ENCODE data around the gene NTRK3. TPM values are rescaled to one million over a fixed set of nuclear protein-coding genes. Genes with fewer than 3 reads are reported as not detected.

The NTRK3 gene
- total RNA-seq, 1 experiment from 2014 or later: not detected

DNA sequence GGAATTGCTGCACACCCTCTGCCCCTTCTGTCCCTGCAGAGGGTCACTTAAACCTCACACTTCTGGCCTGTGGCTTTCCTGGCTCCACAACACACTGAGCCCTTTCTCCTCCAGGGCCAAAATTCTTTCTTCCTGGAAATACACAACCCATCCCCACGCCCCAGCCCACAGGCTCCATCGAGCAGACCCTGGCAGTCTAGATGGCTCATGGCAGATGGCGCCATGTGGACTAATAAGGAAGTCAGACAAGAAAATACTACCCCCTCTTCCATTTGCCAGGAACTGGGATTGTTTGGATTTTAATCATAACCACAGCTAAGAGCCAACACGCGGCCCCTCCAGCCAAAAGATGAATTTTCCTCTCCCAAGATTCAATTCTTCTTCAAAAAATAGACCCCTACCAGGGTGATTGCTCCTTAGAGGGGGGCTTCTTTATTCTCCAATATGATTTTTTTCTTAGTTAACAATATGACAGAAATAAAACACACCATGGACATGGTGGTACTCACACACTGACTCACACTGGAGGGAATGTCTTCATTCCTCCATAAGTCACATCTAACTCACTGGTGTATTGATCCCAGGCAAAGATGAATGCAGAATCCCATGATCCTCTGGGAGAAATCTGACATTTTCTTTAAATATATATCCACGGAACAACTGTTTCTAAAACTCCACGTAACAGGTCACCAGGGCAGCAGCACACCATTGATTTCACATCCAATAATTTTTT, 111.5 kb downstream of the NTRK3 start:
- no peaks in the 10 kb centered on the region for H3K36me3 ChIP-seq (ENCODE audit: control insufficient read depth, insufficient read depth, low read length)
- Mint-ChIP-seq H3K4me1 (ENCODE audit: low read depth, unreplicated experiment) (no peaks in the 10 kb centered on the region), H3K9me3 (ENCODE audit: unreplicated experiment) (peaks cover 9% of the 10 kb centered on the region), H3K36me3 (ENCODE audit: insufficient read depth, unreplicated experiment) (no peaks in the 10 kb centered on the region), H3K4me3 (ENCODE audit: unreplicated experiment) (no peak overlapping the region), H3K27me3 (ENCODE audit: insufficient read depth, unreplicated experiment) (peaks cover 8% of the 10 kb centered on the region), H3K27ac (ENCODE audit: unreplicated experiment) (no peak overlapping the region)
- ChIA-PET POLR2A (no interaction called here), CTCF (no interaction called here)
- intact Hi-C loops (cut with micrococcal nuclease; ENCODE audit: unreplicated experiment): no loop called here
- H3K4me3 ChIP-seq (ENCODE audit: low read depth, low read length): no peak overlapping the region
- no peaks in the 10 kb centered on the region for H3K9me3 ChIP-seq
- no TSS peak for BruUV-seq (replicated peaks)
- TF ChIP-seq, protein P1, sequence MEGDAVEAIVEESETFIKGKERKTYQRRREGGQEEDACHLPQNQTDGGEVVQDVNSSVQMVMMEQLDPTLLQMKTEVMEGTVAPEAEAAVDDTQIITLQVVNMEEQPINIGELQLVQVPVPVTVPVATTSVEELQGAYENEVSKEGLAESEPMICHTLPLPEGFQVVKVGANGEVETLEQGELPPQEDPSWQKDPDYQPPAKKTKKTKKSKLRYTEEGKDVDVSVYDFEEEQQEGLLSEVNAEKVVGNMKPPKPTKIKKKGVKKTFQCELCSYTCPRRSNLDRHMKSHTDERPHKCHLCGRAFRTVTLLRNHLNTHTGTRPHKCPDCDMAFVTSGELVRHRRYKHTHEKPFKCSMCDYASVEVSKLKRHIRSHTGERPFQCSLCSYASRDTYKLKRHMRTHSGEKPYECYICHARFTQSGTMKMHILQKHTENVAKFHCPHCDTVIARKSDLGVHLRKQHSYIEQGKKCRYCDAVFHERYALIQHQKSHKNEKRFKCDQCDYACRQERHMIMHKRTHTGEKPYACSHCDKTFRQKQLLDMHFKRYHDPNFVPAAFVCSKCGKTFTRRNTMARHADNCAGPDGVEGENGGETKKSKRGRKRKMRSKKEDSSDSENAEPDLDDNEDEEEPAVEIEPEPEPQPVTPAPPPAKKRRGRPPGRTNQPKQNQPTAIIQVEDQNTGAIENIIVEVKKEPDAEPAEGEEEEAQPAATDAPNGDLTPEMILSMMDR (IDR thresholded peaks at IDR 0.05; ENCODE audit: insufficient read depth in 1 of 2, low read depth in 1 of 2, low read length in 1 of 2, severe bottlenecking in 1 of 2, unreplicated experiment in 1 of 2): no peak
- no peak for DNase-seq
- H3K27me3 ChIP-seq (replicated peaks; ENCODE audit: control insufficient read depth, insufficient read depth, low read length): no peaks in the 10 kb centered on the region
- H3K4me1 ChIP-seq: no peaks in the 10 kb centered on the region

DNA sequence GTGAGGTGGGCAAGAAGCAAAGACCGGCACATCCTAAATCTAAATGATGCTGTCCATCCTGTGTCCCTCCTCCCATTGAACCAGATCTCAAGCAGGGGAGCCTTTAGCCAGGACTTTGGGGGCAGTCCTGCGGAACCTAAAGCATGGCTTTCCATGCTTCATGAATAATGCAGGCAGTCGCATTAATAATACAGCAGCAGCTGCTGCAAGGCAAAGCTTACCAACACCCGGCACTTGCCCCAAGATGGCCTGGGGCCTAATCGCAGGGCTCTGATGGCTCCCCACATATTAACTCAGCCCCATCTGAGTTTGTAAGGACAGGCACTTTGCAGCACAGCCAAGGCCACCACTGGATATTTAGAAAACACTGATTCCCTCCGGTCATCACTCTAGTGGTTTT, 114.4 kb downstream of the NTRK3 start:
- no peak overlapping the region for H3K4me3 ChIP-seq (ENCODE audit: low read depth, low read length)
- no peaks in the 10 kb centered on the region for H3K36me3 ChIP-seq (ENCODE audit: control insufficient read depth, insufficient read depth, low read length)
- H3K9me3 ChIP-seq: no peaks in the 10 kb centered on the region
- no peaks in the 10 kb centered on the region for H3K27me3 ChIP-seq (replicated peaks; ENCODE audit: control insufficient read depth, insufficient read depth, low read length)
- TF ChIP-seq, protein P1 (IDR thresholded peaks at IDR 0.05; ENCODE audit: insufficient read depth in 1 of 2, low read depth in 1 of 2, low read length in 1 of 2, severe bottlenecking in 1 of 2, unreplicated experiment in 1 of 2): no peak
- H3K4me1 ChIP-seq: no peaks in the 10 kb centered on the region
- Mint-ChIP-seq H3K36me3 (ENCODE audit: insufficient read depth, unreplicated experiment) (no peaks in the 10 kb centered on the region), H3K27ac (ENCODE audit: unreplicated experiment) (no peak overlapping the region), H3K4me3 (ENCODE audit: unreplicated experiment) (no peak overlapping the region), H3K27me3 (ENCODE audit: insufficient read depth, unreplicated experiment) (peaks cover 6% of the 10 kb centered on the region), H3K4me1 (ENCODE audit: low read depth, unreplicated experiment) (no peaks in the 10 kb centered on the region), H3K9me3 (ENCODE audit: unreplicated experiment) (peaks cover 2% of the 10 kb centered on the region)
- intact Hi-C loops (cut with micrococcal nuclease; ENCODE audit: unreplicated experiment): no loop called here
- DNase-seq: no peak
- ChIA-PET POLR2A (no interaction called here), CTCF (no interaction called here)
- BruUV-seq (replicated peaks): no TSS peak

DNA sequence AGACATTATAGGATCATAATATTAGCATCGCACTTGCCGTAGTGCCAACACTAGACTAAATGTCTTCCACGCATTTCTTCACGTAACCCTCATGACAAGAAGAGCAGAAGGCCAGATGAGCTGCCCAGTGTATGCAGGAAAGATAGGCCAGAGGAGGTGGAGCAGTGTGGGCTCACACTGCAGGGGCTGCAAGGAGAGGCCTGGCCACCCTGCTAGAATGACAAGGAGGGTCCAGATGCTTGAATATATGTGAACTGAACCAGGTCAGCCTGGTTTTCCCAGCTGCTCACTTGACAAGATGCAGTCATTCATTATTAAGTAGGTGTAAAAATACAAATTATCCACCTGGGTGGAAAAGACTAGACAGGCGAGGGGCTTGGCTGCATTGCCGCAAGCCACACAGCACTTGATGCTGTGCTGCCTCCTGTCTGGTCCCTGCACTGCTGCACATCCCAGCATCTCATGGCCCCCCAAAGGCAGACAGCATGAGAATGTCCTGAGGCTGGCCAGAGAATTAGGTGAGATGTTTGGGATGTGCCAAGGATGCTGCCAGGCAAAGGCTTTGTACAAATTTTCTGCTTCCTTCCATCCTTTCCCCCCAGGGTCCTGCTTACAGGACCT, 115.2 kb downstream of the NTRK3 start:
- H3K9me3 ChIP-seq: no peaks in the 10 kb centered on the region
- no peaks in the 10 kb centered on the region for H3K4me1 Mint-ChIP-seq (ENCODE audit: low read depth, unreplicated experiment)
- POLR2A ChIA-PET: no interaction called here

More for the DNA sequence above, 115.2 kb downstream of the NTRK3 start:
- H3K4me3 ChIP-seq (ENCODE audit: low read depth, low read length): no peak overlapping the region
- H3K27me3 Mint-ChIP-seq (ENCODE audit: insufficient read depth, unreplicated experiment): peaks cover 6% of the 10 kb centered on the region
- no peaks in the 10 kb centered on the region for H3K36me3 ChIP-seq (ENCODE audit: control insufficient read depth, insufficient read depth, low read length)
- no peak overlapping the region for H3K27ac Mint-ChIP-seq (ENCODE audit: unreplicated experiment)
- TF ChIP-seq, protein P1 (IDR thresholded peaks at IDR 0.05; ENCODE audit: insufficient read depth in 1 of 2, low read depth in 1 of 2, low read length in 1 of 2, severe bottlenecking in 1 of 2, unreplicated experiment in 1 of 2): no peak
- H3K36me3 Mint-ChIP-seq (ENCODE audit: insufficient read depth, unreplicated experiment): no peaks in the 10 kb centered on the region
- no peak overlapping the region for H3K4me3 Mint-ChIP-seq (ENCODE audit: unreplicated experiment)
- H3K4me1 ChIP-seq: no peaks in the 10 kb centered on the region
- no TSS peak for BruUV-seq (replicated peaks)
- H3K9me3 Mint-ChIP-seq (ENCODE audit: unreplicated experiment): no peaks in the 10 kb centered on the region
- CTCF ChIA-PET: no interaction called here
- no peak for DNase-seq
- intact Hi-C loops (cut with micrococcal nuclease; ENCODE audit: unreplicated experiment): no loop called here
- H3K27me3 ChIP-seq (replicated peaks; ENCODE audit: control insufficient read depth, insufficient read depth, low read length): no peaks in the 10 kb centered on the region

All from Caco-2 (cell line).